Measurements from ENCODE around the gene XRCC5.

Gene XRCC5

GRCh38 chr2:216086207-216086893 is 22.8 kb upstream of the XRCC5 start:
- no peak for DNase-seq

- DNase-seq: no peak
Observed at GRCh38 chr2:216090369-216090786, 18.8 kb upstream of the XRCC5 start.

GRCh38 chr2:216092646-216093045 is 16.5 kb upstream of the XRCC5 start:
- no peak for DNase-seq

DNA sequence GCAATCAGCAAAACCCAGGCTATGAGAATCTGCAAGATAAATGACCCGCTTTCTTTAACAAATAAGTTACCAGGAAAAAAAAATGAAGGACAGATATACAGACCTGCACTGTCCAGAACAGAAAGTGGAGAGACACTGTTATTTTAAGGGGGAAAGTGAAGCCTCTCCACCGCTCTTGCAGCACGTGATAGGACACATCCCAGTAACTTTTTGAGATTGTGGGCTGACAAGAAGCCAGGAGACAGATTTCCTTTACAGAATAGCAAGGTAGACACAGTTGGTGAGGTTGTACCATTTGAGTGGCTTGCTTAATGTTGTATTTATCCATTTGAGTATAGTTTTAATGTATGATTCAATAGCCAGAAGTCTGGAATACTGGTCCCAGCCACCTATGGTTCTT is 14.4 kb upstream of the XRCC5 start:
- DNase-seq: no peak

- DNase-seq: no peak
Observed at GRCh38 chr2:216098421-216099334, 10.5 kb upstream of the XRCC5 start.

DNA sequence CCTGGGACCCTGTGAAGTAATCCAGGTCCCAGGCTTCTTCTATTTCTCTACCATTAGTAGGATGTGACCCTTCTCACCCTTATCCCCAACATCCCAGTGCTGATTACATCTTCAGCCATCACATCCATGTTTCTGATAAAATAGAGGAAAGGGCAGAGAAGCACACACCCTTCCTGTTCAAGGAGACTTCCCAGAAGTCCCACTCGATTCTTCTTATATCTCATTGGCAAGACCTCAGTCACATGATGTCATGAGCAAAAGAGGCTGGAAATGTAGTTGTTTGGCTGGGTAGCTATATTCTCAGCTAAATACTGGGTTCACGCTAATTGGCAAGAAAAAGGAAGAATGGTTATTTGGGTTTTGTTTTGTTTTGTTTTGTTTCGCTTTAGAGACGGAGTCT is 8.0 kb upstream of the XRCC5 start:
- no peak for DNase-seq

DNA sequence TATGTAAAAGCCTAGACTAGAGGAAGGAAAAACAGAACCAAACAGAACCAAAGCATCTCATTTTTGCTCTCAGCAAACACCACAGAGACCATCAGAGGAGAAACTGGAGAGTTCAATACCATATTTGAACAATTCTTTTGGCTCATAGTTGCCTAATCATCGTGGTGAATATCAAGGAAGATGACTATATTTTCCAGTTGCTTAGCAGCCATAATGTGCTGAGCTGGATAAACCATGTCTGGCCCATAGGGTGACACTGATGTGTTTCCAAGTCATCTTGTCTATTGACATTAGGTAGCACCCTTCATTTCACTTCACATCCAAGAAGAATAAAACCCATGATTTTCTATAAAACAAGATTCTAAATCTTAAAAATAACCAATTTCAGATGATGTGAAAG is 5.9 kb upstream of the XRCC5 start:
- DNase-seq: no peak

- no peak for DNase-seq
Observed at GRCh38 chr2:216104691-216105090, 4.5 kb upstream of the XRCC5 start.

DNA sequence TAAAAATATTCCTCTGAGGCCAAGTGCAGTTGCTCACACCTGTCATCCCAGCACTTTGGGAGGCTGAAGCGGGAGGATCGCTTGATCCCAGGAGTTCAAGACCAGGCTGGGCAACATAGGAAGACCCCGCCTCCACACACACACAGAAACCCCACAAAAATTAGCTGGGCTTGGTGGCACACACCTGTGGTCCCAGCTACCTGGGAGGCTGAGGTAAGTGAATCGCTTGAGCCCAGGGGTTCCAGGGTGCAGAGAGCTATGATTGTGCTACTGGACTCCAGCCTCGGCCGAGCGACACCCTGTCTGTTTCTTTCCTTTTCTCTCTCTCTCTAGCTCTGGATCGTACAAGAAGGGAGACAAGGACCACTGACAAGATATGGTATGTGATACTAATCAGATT is 1.8 kb upstream of the XRCC5 start:
- DNase-seq: no peak

DNA sequence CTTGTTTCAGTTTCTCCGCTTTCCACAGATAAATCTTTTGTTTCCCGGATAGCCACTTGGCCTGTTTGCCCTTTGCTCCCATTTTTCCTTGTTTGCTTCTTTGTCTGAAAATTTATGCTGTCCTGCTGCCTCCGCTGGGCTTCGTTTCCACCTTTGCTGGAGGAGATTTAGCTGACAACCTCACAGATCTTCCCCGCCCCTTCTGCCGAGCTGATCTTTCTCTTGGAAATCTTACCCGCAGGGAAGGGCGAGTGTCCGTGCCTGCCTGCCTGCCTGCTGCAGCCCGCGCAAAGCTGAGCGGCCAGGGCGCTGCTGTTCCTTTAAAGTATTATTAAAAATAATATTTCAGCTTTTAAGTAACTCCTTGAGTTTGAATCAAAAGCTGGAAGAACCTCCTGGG is 1.4 kb upstream of the XRCC5 start:
- peak; percentile 83 for DNase-seq

GRCh38 chr2:216108310-216108966 is 710 bp upstream of the XRCC5 start:
- DNase-seq: peak; percentile 68

DNA sequence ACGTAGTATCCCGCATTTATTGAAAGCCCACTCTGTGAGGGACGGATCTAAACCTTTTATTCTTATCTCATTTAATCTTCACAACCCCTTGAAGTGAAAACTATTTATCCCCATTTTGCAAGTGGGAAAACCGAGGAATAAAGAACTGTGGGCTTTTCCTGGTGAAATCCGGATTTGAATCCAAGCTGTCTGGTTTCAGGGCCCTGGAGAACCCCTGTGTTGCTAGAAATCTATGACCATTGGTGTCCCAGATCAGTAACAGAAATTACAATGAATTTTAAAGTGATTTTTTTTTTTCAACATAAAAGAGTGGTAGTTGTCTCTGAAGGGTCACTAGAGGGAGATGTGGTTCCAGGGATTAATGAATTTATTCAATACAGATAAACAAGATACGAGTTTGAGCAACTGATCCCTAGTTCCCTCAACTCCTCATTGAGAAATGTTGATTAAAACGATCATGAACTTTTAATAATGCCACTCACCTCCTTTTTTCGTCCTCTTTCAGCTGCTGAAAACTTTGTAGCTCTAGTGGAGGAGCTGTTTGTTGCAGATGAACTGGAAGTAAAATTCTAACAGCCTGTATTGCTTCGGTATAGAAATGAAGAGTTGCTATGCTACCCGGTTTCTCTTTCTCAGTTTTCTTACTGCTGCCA is 940 bp downstream of the XRCC5 start:
- no peak for DNase-seq

- no peak for DNase-seq
Observed at GRCh38 chr2:216110620-216111019, 1.5 kb downstream of the XRCC5 start.

- no peak for DNase-seq
Observed at GRCh38 chr2:216111122-216111521, 2.0 kb downstream of the XRCC5 start.

- no peak for DNase-seq
Observed at GRCh38 chr2:216112926-216113325, 3.8 kb downstream of the XRCC5 start.

DNA sequence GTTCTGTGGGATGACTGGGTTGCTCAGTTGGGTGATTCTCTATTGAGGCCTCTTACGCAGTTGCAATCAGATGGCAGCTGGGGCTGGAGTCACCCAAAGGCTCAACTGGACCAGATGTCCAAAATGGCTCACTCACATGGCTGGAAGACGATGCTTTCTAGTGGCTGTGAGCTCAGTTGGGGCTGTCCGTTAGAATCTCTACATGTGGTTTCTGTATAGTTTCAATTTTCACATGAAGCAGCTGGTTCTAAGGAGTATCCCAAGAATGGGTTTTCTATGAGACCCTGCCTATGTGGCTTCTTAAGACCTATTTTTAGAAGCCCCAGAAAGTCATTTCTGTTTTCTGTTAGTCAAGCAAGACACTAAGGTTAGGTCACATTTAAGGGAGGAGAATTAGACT is 4.4 kb downstream of the XRCC5 start:
- no peak for DNase-seq

- no peak for DNase-seq
Observed at GRCh38 chr2:216114382-216114713, 5.2 kb downstream of the XRCC5 start.

DNA sequence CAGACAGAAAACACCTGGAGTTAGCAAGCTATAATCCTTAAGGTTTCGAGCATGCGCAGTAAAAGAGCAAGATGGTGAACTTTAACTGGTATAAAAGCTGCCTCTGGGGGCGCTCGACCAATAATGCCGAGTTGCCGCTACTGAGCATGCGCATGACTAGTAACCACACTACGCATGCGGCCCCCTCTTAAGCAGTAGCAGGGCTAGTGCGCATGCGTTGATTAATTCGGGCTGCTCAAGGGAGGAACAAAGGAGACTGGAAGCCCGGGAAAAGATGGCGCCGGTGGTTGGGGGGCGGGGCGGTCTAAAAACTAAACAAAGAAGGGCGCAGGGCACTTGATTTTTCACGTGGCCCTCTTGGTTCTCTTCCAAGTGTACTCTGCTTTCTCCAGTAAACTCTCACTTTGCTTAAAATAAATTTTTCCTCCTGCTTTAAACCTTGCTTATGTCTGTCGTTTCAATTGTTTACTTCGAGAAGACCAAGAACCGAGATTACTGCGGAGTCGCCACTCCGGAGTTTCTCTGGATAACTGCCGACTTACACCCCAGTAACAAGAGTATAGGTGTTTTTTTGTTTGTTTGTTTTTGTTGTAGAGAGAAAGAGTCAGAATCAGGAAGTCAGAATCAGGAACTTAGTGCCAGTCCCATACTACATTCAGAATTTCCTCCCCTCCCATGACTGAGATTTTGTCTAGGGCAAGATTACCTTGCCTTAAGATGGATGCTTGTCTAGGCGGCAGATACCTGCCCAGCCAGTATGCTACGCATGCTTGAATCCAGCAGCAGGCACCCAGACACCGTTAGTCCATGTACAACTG is 5.8 kb downstream of the XRCC5 start:
- peak; percentile 98 for DNase-seq

- DNase-seq: no peak
Observed at GRCh38 chr2:216116418-216116817, 7.3 kb downstream of the XRCC5 start.

DNA sequence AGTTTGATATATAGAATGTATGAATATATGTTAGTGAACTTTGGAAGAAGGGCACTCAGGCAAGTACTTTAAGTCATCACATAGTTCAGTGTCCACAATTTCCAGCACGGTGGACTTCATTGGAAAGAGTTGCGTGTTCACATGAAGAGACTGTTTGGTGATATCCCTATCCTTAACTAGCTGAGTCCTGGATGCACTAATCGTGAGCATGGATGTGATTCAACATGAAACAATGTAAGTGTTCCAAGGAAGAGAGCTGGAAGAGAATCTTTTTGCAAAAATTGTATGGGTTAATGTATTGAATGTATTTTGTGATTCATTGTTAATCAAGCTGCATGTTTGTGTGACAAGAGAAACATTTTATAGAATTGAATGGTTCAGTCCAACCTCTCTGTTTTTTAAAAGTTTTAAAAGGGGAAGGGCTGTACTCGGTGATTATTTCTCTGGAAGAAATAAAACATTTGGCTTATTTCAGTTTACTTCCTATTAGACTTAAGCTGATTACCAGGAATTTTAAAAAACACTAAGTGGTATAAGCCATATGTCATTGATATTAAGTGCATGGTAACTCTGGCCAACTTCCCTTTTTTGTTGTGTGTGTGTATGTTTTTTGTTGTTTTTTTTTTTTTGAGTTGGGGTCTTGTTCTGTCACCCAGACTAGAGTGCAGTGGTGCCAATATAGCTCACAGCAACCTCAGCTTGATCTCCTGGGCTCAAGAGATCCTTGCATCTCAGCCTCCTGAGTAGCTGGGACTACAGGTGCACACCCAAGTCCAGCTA is 8.6 kb downstream of the XRCC5 start:
- DNase-seq: no peak

DNA sequence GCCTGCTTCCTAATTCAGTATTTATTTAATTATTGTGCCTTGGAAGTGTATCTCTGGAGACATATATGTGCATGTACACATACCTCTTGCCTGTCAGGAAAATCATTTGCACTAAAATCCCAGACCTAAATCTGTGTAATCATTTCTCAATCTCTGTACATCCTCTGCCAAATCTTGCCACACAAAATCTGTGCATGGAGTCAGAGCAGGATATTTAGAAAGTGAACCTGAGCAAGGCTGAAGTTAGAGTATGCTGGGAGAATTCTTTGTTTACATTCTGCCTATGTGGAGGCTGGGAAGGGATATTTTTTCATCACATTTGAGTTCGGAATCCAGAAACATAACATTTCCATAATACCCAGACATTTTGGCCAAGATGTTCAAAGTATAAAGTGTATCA is 9.3 kb downstream of the XRCC5 start:
- no peak for DNase-seq

- DNase-seq: no peak
Observed at GRCh38 chr2:216119146-216119545, 10.0 kb downstream of the XRCC5 start.

All from islet precursor cell (in vitro differentiated cells).